CD4-positive, alpha-beta T cell treated with Interleukin-15 for 4 hours (primary cell): ENCODE data around the gene SLC25A23.

Experiments
- DNase-seq: peaks from one replicate; pipeline ENCODE4 v3.0.0-alpha.2; 2020; ENCODE audit warnings: low spot score

SLC25A23 gene

GRCh38 chr19:6481541-6482342 is 22.1 kb upstream of the SLC25A23 start, which contains the start of gene DENND1C:
Gene DENND1C (minus strand): TSS chr19:6481787. CDS start chr19:6481695, 92 bp downstream.
- peak; percentile 62 for DNase-seq

- peak; percentile 4 for DNase-seq
Measured at GRCh38 chr19:6480848-6481415, 21.3 kb upstream of the SLC25A23 start.

GRCh38 chr19:6479836-6480398 is 20.3 kb upstream of the SLC25A23 start:
- DNase-seq: no peak

GRCh38 chr19:6478815-6479214 is 19.2 kb upstream of the SLC25A23 start:
- DNase-seq: no peak

GRCh38 chr19:6476896-6477431 is 17.4 kb upstream of the SLC25A23 start:
- DNase-seq: no peak

- peak; percentile 36 for DNase-seq
Measured at GRCh38 chr19:6476155-6476895, 16.7 kb upstream of the SLC25A23 start.

GRCh38 chr19:6475321-6476108 is 15.9 kb upstream of the SLC25A23 start:
- no peak for DNase-seq

- DNase-seq: no peak
Measured at GRCh38 chr19:6473647-6474046, 14.1 kb upstream of the SLC25A23 start.

- no peak for DNase-seq
Measured at GRCh38 chr19:6472713-6473112, 13.1 kb upstream of the SLC25A23 start.

- DNase-seq: no peak
Measured at GRCh38 chr19:6471076-6471475, 11.5 kb upstream of the SLC25A23 start.

GRCh38 chr19:6470173-6470572 is 10.6 kb upstream of the SLC25A23 start:
- DNase-seq: no peak

GRCh38 chr19:6467384-6467783 is 7.8 kb upstream of the SLC25A23 start:
- no peak for DNase-seq

GRCh38 chr19:6466526-6467248 is 7.1 kb upstream of the SLC25A23 start:
- DNase-seq: no peak

- DNase-seq: no peak
Measured at GRCh38 chr19:6465663-6466062, 6.1 kb upstream of the SLC25A23 start.

GRCh38 chr19:6465006-6465405 is 5.4 kb upstream of the SLC25A23 start:
- no peak for DNase-seq

- peak; percentile 54 for DNase-seq
Measured at GRCh38 chr19:6464070-6464873, 4.7 kb upstream of the SLC25A23 start, which contains the start of gene CRB3. Gene CRB3 (plus strand): TSS chr19:6464271. CDS start chr19:6464702, 431 bp downstream.

- DNase-seq: peak; percentile 98
Measured at GRCh38 chr19:6460099-6460884, 700 bp upstream of the SLC25A23 start.

- no peak for DNase-seq
Measured at GRCh38 chr19:6458695-6459261, 814 bp downstream of the SLC25A23 start.
